Amniotic stem cell (primary cell): ENCODE data around the gene PTPN11.
"Not testable (repeated sequence)": the region's sequence is repeated elsewhere in the genome, so short reads cannot be mapped to it uniquely, and the experiment has no call there.

ENCODE experiments used
- DNase-seq: peaks from one replicate; lab custom pipeline; 2025; lab: John Stamatoyannopoulos, UW

Gene PTPN11

DNA sequence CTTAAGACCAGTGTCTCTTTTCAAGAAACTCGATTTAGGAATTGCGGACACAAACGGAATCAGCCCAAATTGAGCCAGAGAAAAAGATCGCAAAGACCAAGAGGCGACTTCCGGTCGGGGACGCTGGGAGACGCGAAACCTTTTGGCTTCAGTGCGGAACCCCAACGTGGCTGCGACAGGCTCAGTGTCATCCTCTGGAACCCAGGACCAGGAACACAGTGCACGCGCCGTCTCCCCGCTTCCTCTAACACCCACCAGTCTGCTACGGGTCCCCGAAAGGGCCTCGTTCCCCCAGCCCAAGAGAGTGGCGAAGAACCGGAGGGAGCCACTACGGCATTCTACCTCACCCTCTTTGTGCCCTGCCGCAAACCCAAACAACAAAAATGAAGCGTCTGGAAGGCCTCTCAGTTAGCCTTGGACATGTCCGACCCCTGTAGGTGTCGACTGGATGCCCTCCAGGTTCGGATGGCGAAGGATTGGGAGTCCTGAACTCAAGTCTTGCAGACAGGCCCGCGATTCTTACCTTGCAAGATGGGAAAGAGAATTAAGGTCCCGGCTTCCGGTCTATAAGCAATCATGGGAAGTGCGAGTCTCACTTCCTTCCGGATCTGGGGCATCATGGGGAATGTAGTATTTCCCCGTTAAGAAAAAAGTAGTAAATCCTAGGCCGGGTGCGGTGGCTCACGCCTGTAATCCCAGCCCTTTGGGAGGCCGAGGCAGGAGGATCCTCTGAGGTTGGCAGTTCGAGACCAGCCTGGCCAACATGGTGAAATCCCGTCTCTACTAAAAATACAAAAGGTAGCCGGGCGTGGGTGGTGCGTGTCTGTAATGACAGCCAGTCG lies 9.5 kb upstream of the PTPN11 start, which contains the start of gene RPL6:
RPL6 (minus strand) TSS at position 542 of the 842 bp plus-strand sequence. CDS start 949 bp downstream, outside the sequence.
- peak; percentile 75 for DNase-seq

DNA sequence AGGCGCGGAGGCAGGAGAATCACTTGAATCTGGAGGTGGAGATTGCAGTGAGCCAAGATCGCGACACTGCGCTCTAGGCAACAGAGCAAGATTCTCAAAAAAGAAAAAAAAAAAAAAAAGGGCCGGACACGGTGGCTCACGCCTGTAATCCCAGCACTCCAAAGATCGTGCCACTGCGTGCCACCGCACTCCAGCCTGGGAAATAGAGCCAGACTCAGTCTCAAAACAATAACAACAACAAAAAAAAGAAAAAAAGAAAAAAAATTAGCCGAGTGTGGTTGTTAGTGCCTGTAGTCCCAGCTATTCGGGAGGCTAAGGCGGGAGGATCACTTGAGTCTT lies 8.9 kb upstream of the PTPN11 start:
- DNase-seq: no peak

DNA sequence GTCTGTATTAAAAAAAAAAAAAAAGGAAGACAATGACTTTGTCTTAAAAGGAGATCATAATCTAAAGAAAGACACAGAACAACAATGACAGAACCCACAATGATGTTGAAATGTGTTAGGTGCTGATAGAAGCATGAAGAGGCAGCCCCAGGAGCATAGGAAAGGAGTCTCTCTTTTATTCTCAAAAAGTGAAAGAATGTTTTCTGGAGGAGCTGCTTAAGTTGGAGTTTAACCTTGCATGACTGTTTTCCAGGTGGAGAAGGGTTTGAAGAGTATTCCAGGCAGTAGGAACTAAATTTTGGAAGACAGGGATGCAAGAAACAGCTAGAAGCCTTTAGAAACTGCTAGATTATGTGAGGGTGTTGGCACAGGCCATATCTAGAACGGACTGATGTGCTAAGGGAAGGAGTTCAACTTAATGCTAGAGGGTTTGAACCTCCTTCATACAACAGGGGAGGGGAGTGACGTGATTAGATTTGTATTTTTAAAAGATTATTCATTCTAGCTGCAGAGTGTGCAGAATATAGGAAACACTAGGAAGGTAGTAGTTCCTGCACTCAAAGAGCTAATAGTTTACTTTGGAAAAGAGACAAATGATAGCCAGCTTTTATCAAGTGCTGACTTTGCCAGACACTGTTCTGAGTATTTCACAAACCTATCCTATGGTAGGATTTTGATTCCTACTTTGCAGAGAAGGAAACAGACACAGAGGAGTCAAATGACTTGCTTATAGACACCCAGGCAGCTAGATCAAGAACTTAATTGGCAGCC lies 4.7 kb upstream of the PTPN11 start:
- no peak for DNase-seq

DNA sequence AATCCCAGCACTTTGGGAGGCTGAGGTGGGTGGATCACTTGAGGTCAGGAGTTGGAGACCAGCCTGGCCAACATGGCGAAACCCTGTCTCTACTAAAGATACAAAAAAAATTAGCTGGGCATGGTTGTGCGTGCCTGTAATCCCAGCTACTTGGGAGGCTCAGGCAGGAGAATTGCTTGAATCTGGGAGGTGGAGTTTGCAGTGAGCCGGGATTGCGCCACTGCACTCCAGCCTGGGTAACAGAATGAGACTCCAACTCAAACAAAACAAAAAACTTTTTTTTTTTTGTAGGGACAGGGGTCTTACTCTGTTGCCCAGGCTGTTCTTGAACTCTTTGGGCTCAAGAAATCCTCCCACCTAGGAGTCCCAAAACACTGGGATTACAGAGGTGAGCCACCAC lies 3.3 kb upstream of the PTPN11 start:
- DNase-seq: not testable (repeated sequence)

DNA sequence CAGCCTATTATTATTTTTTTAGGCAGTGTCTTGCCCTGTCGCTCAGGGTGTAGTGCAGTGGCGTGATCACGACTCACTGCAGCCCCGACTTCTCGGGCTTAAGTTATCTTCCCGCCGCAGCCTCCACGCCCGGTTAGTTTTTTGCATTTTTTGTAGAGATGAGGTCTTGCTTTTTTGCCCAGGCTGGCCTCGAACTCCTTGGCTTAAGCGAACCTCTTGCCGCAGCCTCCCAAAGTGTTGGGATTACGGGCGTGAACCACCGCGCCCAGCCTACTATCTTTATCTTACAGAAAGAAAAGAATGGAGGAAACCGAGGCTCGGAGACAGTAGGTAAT lies 507 bp upstream of the PTPN11 start:
- no peak for DNase-seq

DNA sequence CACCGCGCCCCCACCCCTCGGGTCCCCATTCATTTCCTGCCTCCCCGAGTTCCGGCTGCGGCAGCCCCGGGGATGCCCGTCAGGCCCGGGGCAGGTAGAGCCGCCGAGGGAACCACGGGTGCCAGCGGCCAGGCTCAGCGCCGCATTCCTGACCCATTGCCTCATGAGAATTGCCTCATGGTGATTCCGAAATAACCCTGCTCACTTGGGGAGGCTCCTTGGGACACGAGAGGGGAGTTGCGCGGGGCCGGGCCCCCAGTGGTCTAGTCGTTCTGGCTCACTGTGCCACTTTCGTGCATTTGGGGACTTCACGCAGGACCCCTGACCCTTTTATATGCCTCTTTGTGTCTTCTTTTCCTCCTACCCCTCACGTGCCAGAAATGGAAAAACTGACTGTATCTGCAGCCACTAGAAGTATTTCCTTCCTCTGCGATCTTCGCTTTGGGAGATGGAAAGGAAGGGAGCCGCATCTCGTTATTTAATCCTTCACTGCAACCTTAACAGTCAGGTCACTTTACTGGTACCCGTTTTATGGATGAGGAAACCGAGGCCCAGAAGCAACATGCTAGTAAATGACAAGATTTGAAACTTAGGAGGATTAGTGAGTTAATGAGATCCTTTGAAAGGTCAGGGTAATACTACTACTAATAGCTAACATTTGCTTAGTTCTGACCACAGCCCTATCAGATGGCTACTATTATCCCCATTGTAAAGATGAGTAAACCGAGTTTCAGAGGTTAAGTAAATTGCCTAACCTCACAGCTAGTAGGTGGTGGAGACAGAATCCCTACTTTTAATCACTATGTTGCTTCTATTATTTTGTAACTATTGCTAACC lies 768 bp downstream of the PTPN11 start:
- peak; percentile 72 for DNase-seq

DNA sequence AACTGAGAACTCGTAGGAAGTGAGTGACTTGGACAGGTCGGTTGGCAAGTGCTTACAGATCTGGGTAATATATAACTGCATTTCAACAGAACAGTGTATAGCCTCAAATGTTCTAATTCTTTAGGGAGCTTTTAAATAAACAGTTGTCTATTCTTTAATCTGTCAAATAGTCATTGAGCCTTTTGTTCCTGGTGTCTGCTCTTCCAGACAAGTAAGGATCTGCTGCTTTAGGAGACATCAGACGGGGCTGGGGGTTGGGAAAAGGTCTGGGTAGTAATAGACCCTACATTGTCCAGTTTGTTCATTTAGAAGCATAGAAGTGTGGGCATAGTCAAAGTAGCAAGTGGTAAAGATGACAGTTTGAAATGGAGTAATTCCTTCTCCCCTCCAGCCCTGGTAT lies 2.0 kb downstream of the PTPN11 start:
- no peak for DNase-seq

DNA sequence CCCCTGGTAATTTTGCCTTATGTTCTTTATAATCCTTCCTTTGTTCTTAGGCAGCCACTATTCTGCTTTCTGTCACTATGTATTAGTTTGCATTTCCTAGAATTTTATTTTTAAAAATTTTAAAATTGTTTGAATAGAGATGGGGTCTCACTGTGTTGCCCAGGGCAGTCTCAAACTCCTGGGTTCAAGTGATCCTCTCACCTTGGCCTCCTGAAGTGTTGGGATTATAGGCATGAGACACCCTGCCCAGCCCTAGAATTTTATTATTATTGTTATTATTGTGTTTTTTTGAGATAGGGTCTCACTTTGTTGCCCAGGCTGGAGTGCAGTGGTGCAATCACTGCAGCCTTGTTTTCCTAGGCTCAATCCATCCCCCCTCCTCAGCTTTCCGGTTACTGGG lies 2.6 kb downstream of the PTPN11 start:
- no peak for DNase-seq

DNA sequence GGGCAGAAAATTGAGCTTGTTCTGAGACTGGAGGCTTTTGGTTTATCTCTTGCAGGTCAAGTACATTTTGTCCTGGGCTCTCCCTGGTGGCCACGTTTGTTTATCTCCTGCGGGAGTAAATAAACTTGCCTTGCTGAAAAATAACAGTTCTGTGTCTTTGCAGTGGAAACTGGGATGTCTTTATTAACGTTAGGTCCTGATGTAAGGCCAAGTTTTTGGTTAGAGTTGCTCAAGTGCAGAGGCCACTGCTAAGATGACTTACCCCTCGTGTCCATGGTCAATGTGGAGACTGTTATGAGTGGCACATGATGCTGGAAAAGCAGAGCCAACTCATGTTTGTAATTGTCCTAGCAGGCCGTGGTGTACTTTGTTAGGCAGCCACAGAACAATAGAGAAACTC lies 3.8 kb downstream of the PTPN11 start:
- no peak for DNase-seq

DNA sequence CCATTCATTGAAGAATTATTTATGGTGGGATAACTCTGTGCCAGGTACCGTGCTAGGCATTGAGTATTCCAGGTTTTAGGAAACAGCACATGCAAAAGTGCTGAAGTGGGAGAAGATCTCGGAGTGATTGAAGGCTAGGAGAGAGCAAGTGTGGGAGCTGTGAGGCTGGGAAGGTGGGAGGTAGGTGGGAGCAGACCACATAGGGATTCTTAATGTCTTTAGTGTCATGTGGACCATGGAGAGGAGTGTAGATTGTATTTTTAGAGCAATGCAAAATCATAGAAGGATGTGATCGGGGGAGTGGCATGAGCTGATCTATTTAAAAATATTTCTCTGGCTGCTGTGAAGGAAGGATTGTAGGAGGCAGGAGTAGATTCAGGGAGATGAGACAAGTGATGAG lies 5.4 kb downstream of the PTPN11 start:
- DNase-seq: no peak

DNA sequence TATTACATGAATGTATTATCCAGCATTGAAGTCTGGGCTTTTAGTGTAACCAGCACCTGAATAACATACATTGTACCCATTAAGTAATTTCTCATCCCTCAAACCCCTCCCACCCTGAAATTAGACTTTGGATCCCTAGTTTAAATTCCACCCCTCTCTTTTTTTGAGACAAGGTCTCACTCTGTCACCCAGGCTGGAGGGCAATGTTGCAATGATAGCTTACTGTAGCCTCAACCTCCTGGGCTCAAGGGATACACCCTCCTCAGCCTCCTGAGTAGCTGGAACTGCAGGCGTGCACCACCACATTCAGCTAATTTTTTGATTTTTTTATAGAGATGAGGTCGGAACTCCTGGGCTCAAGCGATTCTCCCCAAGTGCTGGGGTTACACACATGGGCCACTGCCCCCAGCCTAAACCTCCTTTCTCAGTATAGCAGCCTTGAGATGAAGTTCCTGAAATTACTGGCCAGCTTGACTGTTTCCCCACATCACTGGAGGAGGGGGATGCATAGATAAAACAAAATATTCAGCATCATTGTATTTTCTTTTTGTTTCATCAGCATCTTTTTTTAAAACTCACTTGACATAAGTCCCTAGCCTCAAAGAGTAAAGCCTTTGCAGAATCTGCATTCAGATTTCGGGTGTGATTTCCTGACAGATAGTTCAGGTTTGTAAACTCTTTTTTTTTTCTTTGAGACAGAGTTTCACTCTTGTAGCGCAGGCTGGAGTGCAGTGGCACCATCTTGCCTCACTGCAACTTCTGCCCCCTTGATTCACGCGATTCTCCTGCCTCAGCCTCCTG lies 7.0 kb downstream of the PTPN11 start:
- DNase-seq: no peak

DNA sequence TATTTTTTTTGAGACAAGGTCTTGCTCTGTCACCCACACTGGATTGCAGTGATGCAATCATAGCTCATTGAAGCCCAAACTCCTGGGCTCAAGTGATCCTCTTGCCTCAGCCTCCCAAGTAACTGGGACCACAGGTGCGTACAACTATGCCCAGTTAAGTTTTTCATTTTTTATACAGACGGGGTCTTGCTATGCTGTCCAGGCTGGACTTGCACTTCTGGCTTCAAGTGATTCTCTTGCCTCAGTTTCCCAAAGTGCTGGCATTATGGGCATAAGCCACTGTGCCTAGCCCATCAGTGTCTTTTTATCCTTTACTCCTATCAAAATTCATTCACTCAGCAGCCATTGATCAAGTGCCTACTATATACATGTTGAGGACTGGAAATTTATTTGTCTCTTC lies 9.0 kb downstream of the PTPN11 start:
- no peak for DNase-seq

DNA sequence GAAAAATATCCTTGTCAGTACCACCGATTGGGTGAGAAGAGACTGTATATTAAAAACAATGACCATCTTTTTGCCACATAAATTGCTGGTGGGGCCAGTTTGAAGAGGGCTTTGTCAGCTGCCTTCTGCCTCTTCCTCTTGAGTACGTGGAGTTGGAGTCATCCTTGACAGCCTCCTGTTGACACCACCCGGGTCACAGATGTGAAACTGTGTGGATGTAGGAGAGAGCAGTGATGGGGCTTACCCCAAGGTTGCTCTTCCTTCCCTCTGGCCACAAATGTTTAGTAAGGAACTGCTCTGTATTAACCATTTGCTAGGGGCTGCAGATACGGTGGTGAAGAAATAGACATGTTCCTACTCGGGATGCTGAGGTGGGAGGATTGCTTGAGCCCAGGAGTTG lies 12.2 kb downstream of the PTPN11 start:
- DNase-seq: no peak

DNA sequence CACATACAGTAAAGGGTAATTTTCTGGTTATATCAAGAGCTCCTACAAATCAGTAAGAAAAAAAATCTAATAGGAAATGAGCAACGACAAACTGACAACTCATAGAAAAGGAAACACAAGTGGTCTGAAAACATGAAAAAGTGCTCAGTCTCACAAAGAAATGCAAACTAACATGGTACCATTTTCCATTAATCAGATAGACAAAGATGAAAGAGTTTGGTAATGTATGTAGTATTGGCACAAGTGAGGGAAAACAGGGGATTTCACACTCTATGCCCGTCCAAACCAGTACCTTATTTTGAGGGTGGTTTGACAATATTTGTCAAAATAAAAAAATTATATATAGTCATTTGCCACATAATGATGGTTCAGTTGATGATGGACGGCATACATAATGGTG lies 13.2 kb downstream of the PTPN11 start:
- DNase-seq: no peak

DNA sequence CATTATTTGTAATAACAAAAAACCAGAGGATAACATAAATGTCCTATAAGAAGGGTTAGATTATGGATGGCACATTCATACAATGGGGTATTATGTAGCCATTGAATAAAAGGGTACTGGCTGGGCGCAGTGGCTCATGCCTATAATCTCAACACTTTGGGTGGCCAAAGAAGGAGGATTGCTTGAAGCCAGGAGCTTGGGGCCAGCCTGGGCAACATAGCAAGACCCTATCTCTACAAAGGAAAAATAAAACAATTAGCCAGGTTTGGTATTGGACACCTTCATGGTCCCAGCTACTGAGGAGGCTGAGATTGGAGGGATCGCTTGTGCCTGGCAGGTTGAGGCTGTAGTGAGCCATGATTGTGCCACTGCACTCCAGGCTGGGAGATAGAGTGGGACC lies 14.8 kb downstream of the PTPN11 start:
- DNase-seq: no peak

DNA sequence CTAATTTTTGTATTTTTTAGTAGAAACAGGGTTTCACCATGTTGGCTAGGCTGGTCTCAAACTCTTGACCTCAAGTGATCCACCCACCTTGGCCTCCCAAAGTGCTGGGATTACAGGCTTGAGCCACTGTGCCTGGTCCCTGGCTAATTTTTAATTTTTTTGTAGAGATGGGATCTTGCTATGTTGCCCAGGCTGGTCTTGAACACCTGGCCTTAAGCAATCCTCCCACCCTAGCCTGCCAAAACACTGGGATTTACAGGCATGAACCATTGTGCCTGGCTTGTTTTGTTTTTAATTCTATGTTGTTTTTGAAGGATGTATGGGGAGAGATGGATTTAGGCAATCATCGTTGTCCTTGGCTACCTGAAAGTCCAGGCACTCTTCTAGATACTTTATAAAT lies 19.9 kb downstream of the PTPN11 start:
- DNase-seq: not testable (repeated sequence)

DNA sequence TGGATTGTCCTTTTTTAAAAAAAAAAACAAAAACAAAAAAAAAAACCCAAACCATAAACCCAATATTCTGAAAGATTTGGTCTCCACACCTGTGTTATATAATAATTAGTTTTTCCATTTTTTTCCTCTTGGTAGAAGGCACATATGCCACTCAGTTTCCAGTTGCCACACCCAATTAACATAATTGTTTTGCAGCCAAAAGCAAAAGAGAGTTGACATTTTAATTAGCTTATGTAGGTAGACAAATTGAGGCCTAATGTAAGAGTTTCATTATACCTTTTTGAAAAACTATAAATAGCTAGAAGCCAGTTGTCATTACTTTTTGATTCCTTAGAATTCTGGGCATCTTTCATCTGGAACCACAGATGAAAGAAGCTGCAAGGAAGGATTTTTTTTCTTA lies 21.0 kb downstream of the PTPN11 start:
- no peak for DNase-seq

DNA sequence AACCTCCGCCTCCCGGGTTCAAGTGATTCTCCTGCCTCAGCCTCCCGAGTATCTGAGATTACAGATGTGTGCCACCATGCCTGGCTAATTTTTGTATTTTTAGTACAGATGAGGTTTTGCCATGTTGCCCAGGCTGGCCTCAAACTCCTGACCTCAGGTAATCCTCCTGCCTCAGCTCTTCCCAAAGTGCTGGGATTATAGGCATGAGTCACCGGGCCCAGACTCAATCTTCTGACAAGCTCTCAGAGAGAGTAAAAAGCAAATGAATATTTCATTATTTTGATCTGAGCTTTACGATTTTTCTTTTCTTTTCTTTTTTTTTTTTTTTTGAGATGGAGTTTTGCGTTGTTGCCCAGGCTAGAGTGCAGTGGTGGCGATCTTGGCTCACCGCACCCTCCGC lies 21.9 kb downstream of the PTPN11 start:
- not testable (repeated sequence) for DNase-seq

DNA sequence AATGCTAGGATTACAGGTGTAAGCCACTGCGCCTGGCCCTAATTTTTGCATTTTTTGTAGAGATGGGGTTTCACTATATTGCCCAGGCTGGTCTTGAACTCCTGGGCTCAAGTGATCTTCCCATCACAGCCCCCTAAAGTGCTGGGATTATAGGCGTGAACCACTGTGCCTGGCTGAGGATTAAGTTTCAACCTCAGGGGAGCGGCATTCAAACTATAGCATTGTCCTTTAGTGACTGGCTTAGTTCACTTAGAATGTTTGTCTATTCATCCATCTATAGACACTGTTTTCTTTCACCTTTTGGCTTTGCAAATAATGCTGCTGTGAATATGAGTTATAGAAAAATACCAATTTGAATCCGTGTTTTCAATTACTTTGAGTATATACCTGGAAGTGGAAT lies 25.2 kb downstream of the PTPN11 start:
- DNase-seq: no peak

DNA sequence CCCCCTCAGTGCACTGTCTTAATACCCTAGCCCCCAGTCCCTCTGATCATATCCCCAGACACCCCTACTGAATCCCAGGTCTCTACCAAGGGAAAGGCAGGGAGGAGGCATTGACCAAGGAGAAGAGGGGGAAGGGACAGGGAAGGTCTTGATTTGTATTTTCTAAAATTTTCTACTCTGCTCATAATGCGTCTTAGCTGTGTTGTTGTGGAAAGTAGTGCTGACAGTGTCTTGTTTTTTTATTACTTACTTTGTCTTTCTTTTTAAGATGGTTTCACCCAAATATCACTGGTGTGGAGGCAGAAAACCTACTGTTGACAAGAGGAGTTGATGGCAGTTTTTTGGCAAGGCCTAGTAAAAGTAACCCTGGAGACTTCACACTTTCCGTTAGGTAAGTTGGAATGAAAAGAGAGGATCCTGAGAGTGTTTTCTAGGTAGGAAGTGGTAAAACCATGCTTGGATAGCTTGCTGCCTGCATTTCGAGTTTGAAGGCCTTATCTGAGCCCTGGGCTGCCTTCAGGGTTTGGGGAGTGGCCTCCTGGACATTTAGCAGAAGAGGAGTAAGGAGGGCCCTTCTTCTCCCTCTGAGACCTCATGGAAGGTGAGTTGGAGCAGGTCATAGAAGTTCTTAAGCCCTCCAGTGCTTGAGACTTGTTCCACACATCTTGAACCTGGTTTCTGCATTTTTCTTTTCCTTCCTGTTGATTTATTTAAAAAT lies 27.4 kb downstream of the PTPN11 start:
- no peak for DNase-seq

DNA sequence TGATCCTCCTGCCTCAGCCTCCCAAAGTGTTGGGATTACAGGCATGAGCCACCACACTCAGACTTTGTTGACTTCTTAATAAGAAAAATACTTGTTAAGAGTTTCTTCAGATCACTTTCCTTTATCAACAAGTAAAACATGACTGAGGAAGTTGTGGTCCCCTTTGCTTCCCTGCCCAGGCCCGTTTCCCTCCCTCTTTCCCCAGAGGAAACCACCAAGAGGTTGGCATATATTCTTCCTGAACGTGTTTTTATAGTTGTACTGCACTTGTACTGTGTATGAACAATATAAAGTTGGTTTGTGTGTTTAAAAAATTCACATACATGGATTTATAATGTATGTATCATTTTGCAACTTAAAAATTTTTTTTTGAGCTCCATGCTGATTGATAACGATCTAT lies 28.4 kb downstream of the PTPN11 start:
- DNase-seq: no peak
